ENCODE measurements around the gene ZMIZ1. TPM values are rescaled to one million over a fixed set of nuclear protein-coding genes. Genes with fewer than 3 reads are reported as not detected.
A peak's percentile ranks its signal among the peaks of the same experiment; 100 is the strongest.

ZMIZ1 gene
- total and polyA plus RNA-seq, 2 experiments from 2014 or later, result 48.2 to 78.8 TPM

DNA sequence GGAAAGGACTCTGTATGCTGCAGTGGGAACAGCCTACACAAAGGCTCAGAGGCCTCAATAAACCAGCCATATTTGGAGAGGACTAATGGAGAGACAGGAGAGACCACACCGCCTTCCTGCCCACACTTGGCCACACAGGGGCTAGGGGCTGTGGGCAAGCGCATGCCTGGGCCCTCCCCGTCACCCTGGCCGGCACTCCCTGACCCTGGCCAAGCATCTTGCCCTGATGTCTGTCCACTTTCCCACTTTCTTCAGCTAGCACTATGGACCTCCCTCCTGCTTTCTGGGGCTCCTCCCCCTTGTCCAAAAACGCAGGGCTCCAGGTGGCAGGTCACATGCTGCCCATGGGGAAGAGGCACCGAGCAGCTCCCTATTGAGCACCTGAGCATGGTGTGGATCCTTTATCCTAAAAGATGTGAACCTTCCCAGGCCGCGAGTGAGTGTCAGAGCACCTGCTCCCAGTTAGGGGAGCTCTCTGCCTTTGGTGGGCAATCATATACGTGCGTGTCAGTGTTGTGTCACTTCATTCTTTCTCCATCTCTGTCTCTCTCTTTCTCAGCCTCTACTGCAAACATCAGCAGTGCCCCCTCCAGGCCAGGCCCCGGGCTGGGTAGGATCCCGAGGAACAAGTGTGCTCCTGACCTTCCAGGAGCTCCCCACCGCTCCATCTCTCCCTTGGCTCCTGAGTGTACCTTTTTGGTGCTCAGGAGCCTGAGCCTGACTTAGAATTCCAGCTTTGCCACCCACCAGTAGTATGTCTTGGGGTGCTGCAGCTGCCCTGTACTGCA, 74.0 kb downstream of the ZMIZ1 start:
- H3K4me3 ChIP-seq, result no peak overlapping the region
- no peak for DNase-seq (ENCODE audit: low read depth in 1 of 2, low spot score in 1 of 2)
- H3K9me3 ChIP-seq (ENCODE audit: low read depth), result no peaks in the 10 kb centered on the region
- peak overlapping the region; percentile 99 for H3K27ac ChIP-seq
- peaks cover 13% of the 10 kb centered on the region for H3K36me3 ChIP-seq
- peaks cover 88% of the 10 kb centered on the region for H3K4me1 ChIP-seq (ENCODE audit: low read depth)
- no peak for TF ChIP-seq CTCF (IDR thresholded peaks at IDR 0.05; ENCODE audit: low read depth, low read length)
- H3K27me3 ChIP-seq, result no peaks in the 10 kb centered on the region

- no peak overlapping the region for H3K4me3 ChIP-seq
- TF ChIP-seq CTCF (IDR thresholded peaks at IDR 0.05; ENCODE audit: low read depth, low read length), result no peak
- peaks cover 85% of the 10 kb centered on the region for H3K4me1 ChIP-seq (ENCODE audit: low read depth)
- no peak for DNase-seq (ENCODE audit: low read depth in 1 of 2, low spot score in 1 of 2)
- peak overlapping the region; percentile 99 for H3K27ac ChIP-seq
- no peaks in the 10 kb centered on the region for H3K27me3 ChIP-seq
- no peaks in the 10 kb centered on the region for H3K9me3 ChIP-seq (ENCODE audit: low read depth)
- peaks cover 13% of the 10 kb centered on the region for H3K36me3 ChIP-seq
Measured at GRCh38 chr10:79143879-79144278, 75.1 kb downstream of the ZMIZ1 start.

DNA sequence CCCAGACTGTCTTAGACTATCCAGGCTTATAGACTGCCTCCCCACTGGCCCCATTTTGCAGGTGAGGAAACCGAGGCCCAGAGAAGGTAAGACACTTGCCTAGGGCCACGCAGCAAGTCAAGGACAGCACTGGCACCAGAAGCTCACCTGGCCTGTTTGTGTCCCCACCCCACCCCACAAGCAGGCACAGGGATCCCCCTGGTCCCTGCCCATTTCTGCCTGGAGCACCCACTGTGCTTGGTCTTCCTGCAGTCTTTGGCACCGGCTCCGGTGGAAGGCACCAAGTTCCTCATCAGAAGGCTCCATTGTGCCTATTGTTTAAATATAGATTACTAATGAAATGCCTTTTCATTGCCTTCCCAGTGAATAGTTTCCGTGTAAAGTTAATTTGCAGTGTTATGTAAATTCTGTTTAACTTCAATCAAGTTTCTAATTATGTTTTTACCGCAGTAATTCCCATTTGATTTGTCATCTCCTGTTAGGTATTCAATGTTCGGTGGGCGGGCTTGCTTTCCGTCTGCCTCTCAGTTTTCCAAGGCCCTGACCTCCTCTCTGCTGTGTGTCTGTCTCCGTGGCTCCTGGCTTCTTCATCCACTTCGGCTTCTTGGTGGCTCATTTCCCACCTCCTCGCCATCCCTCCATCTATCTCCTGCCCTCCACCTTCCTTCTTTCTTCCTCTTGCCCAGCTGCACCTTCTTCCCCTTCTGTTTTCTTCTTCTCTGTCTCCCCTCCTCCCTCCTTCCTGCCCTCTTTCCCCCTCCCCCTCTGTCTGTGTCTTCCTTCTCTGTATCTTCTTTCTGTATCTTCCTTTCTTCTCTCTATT, 75.8 kb downstream of the ZMIZ1 start:
- Histone ChIP-seq H3K4me3 (no peak overlapping the region), H3K4me1 (ENCODE audit: low read depth) (peaks cover 88% of the 10 kb centered on the region), H3K27ac (peak overlapping the region; percentile 99), H3K27me3 (no peaks in the 10 kb centered on the region), H3K36me3 (peaks cover 13% of the 10 kb centered on the region), H3K9me3 (ENCODE audit: low read depth) (no peaks in the 10 kb centered on the region)
- DNase-seq (ENCODE audit: low read depth in 1 of 2, low spot score in 1 of 2), result no peak
- no peak for TF ChIP-seq CTCF (IDR thresholded peaks at IDR 0.05; ENCODE audit: low read depth, low read length)

DNA sequence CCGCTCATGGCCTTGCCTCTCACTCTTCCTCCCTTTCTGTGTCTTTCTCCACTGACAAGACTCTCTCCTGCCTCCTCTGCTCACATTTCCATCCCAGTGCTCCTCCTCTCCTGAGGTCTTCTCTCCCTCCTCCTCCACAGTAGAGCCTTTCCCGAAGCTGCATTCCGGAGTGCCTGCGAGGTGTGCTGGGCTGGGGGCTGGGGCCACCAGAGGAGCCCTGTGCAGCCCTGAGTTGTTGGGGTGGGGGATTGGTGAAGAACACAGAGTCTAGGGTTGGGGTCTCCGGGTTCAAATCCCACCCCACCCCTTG, 76.4 kb downstream of the ZMIZ1 start:
- Histone ChIP-seq H3K4me1 (ENCODE audit: low read depth) (peaks cover 86% of the 10 kb centered on the region), H3K36me3 (peaks cover 8% of the 10 kb centered on the region), H3K27ac (peak overlapping the region; percentile 99), H3K9me3 (ENCODE audit: low read depth) (no peaks in the 10 kb centered on the region), H3K4me3 (no peak overlapping the region), H3K27me3 (no peaks in the 10 kb centered on the region)
- no peak for TF ChIP-seq CTCF (IDR thresholded peaks at IDR 0.05; ENCODE audit: low read depth, low read length)
- DNase-seq (ENCODE audit: low read depth in 1 of 2, low spot score in 1 of 2), result no peak

GRCh38 chr10:79145517-79146470, 77.0 kb downstream of the ZMIZ1 start:
- peaks cover 79% of the 10 kb centered on the region for H3K4me1 ChIP-seq (ENCODE audit: low read depth)
- TF ChIP-seq CTCF (IDR thresholded peaks at IDR 0.05; ENCODE audit: low read depth, low read length), result no peak

More at GRCh38 chr10:79145517-79146470, 77.0 kb downstream of the ZMIZ1 start:
- DNase-seq (ENCODE audit: low read depth in 1 of 2, low spot score in 1 of 2), result no peak
- Histone ChIP-seq H3K27me3 (no peaks in the 10 kb centered on the region), H3K36me3 (peaks cover under 1% of the 10 kb centered on the region), H3K4me3 (no peak overlapping the region), H3K9me3 (ENCODE audit: low read depth) (no peaks in the 10 kb centered on the region), H3K27ac (peak overlapping the region; percentile 99)

Data from cardiac muscle cell (in vitro differentiated cells and primary cell).